ENCODE data around the gene CATSPERZ.

The CATSPERZ gene

DNA sequence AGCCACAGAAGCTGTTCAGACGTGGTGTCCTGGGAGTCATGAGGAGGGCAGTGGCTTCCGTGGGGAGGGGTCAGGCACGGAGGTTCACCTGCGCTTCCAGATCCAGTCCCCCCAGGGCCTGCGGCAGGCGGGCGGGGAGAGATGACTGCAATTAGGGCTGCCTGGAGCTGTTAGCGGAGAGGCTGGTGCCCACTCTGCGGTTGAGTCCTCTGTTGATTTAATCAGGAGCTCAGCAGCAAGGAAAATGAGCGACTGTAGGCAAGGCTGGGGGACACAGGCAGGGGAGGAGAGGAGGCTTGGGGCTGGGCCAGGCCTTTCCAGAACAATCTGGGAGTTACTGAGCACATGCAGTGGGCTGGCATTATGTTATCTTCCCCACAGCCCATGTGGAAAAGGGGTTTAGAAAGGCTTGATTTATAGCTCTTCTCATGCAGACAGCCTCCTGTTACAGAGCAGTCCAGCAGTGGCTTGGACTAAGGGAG lies 35.7 kb upstream of the CATSPERZ start:
- peak; percentile 28 for DNase-seq

DNA sequence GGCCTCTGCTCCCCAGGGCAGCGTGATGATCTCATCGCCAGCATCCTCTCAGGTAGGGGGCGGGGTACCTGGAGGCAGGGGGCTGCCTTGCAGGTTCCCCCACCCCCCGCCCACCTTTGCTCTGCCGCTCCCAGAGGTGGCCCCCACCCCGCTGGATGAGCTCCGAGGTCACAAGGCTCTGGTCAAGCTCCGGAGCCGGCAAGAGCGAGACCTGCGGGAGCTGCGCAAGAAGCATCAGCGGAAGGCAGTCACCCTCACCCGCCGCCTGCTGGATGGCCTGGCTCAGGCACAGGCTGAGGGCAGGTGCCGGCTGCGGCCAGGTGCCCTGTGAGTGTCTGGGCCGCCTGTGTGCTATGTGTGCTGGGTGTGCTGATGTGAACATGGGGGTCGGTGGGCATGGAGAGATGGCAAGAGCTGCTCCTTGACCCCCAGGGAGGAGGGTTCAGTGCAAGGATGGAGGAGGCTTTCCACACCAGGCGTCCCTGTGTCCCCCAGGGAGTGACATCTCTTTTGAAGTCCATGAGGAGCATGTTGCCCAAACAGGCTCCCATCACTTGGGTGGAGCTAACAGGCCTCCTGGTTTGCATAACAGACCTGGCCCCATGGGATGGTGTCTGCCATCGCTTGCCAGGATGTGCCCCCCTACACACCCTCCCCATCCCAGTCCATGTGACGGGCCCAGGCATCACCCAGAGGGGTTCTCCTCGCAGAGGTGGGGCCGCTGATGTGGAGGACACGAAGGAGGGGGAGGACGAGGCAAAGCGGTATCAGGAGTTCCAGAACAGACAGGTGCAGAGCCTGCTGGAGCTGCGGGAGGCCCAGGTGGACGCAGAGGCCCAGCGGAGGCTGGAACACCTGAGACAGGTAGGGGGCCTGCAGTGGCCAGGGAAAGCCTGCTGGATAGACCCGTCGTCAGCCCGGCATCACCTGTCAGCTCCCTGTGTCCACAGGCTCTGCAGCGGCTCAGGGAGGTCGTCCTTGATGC lies 34.7 kb upstream of the CATSPERZ start:
- DNase-seq: no peak

DNA sequence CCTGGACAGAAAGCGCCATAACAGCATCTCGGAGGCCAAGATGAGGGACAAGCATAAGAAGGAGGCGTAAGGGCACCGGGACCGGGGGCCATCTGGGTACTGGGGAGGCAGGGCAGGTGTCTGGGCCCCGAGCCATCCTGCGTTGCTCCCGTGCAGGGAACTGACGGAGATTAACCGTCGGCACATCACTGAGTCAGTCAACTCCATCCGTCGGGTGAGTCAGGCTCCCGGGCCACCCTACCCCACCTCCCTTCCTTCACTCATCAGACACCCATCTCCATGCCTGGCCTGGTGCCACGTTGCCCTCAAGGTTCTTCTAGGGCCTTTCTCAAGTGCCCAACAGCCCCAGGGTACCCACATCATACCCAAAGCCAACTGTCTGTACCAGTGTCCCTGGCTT lies 33.8 kb upstream of the CATSPERZ start:
- DNase-seq: no peak

DNA sequence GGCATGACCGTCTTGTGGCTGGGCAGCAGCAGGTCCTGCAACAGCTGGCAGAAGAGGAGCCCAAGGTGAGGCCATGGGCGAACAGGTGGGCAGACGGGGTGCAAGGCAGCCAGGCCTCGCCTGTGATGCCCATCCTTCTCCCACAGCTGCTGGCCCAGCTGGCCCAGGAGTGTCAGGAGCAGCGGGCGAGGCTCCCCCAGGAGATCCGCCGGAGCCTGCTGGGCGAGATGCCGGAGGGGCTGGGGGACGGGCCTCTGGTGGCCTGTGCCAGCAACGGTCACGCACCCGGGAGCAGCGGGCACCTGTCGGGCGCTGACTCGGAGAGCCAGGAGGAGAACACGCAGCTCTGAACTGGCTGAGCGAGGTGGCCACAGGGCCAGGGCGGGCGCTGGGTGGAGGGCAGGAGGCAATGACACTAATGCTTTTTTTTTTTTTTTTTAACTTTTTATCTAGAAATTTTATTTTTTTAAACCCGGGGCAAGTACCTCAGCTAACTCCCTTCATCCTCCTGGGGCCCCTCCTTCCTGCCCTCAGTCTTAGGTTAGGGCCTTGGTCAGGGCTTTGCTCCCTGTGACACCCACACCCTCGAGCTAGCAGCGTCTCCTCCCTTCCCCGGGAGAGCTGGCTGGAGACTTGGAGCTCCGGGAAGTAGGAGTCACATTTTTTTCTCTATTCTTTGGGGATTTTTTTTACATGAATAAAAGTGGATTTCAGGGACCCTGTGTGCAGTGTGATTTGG lies 32.8 kb upstream of the CATSPERZ start:
- DNase-seq: no peak

GRCh38 chr11:64268025-64268892 lies 31.9 kb upstream of the CATSPERZ start:
- DNase-seq: no peak

DNA sequence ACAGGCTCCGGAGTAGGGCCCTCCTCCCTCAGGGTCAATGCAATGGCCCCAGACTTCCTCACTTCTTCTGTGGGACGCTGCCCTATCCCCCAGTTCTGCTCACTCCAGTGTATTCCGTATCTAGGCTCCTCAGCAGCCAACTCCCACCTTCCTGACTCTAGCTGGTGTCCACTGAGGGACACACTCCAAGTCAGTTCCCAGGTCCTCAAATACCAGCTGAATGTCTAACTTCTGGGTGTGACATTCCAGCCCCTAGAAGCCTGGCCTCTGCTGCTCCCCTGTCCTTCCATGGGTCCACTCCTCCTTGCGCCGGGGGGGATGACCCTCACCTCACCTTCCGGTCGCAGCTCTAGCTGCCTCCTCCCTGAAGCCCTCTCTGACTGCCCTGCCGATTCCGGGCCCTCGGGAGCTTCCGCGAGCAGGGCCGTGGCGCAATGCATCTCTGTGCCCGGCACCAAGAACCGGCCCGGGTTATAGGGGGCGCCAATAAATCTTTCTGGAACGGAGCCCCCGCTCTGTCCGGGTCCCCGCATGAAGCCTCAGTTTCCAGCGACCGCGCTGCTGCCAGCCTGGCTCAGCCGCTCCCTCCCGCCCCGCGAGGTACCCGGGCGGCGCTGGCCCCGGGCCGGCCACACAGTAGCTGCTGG lies 31.1 kb upstream of the CATSPERZ start:
- no peak for DNase-seq

DNA sequence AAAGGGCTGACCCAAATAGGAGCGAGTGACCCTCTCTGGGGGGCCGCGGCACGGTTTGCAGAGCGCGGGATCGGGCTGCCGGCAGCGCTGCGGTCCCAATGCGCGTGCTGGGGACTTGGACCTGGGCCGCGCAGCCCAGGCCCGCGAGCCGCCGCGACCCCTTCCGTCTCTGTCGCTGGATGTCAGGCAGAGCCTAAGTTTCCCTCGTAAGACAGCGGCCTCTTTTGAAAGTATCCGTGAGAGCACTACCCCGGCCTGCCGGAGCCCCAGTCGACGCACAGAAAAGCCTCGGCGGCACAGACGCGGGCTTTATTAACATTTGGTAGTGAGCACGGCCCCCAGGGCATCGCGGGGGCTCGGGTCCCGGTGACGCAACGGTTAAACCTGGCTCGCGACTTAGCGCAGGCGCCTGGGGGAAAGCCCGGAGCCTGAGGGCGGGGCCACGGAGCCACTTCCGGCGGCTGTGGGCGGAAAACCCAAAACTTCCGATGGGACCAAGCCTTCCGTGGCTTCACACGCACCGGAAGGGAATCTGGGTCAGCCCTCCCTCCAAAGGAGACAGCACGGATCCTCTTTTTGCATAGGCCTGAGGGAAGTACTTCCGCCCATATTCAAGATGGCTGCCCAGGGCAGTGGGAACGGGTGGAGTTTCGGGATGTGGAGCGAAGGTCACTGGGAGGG lies 30.5 kb upstream of the CATSPERZ start:
- DNase-seq: peak; percentile 98

- no peak for DNase-seq
Measured at GRCh38 chr11:64275031-64275800, 24.9 kb upstream of the CATSPERZ start.

- DNase-seq: no peak
Measured at GRCh38 chr11:64275841-64276240, 24.3 kb upstream of the CATSPERZ start.

DNA sequence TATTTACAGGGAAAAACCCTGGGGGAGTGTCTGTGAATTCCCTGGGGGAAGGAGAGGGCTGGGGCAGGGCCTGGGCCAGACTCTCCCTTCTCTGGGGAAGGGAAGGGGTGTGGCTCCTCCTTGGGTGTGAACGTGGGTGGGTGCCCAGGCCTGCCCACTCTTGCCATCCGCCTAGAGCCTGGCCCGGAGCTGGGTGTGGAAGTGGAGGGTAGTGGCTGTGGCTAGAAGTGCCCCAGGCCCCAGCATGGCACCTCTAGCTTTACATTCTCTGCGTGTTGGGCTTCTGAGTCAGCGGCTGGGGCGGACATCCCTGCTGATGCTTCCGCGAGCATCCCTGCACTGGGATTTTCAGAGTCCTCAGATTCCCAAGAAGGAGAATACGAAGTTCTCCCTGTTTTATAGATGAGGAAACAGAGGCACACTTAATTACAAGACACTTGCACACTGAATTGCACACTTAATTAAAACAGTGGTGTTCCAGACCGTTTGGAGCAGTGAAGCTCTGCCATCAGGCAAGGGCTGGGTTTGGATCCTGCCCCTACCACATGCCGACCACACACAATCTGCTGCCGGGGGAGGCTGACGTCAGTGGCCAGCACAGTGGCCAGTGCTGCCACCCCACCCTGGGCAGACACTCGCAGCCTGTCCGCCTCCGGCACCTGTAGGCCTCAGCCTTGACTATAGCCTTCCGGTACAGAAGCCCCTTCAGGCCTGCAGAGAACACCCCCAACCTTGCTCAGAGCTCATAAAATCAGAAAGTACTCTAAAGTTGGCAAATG lies 23.3 kb upstream of the CATSPERZ start:
- no peak for DNase-seq

DNA sequence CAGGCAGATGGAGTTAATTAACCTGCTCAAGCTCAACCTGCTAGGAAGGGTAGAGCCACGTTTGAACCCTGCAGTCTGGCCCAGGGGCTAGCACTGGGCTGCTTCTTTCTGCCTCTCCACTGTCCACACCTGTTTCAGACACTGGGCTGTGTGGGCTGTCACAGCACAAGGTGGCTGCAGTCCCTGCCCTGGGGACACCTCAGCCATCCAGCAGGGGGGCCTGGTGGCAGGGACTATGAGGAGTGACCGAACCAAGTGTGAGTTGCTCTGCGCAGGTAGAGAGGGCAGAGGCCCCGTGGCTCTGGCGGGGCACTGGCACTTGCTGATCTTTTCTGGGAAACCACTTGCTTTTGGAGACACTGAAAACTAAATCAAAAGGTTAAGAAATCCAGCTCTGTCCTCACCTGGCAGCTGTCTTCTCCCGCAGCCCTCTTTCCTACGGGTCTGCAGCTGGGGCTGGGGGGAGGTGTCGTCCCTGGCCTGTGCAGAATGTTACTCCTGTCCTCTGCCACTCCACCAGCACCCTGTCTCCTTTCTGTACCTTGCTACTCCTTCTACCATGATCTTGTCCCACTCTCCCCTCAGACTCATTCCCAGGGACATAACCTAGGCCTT lies 21.5 kb upstream of the CATSPERZ start:
- DNase-seq: no peak

DNA sequence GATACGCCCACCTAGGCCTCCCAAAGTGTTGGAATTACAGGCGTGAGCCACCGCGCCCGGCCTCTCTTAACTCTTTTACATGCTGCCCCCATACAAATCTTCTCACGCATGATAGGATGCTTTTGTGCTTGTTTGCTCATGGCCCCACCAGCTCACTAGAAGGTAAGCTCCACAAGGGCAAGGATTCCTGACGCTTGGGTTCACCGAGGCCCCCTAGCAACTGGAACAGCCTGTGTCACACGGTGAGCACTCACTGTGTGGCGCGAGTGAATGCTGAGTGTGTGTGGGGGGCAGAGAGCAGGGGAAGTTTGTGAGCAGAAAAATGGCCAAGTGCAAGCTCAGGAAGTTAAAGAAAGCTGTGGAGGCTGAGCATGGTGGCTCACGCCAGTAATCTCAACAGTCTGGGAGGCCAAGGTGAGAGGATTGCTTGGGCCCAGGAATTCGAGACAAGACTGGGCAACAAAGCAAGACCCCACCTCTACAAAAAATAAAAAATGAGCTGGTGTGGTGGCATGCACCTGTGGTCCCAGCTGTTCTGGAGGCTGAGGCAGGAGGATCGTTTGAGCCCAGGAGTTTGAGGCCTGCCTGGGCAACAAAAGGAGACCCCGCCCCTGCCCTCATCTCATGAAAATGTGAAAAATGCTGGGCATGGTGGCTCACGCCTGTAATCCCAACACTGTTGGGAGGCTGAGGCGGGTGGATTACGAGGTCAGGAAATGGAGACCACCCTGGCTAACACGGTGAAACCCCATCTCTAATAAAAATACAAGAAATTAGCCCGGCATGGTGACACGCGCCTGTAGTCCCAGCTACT lies 18.0 kb upstream of the CATSPERZ start:
- DNase-seq: no peak

DNA sequence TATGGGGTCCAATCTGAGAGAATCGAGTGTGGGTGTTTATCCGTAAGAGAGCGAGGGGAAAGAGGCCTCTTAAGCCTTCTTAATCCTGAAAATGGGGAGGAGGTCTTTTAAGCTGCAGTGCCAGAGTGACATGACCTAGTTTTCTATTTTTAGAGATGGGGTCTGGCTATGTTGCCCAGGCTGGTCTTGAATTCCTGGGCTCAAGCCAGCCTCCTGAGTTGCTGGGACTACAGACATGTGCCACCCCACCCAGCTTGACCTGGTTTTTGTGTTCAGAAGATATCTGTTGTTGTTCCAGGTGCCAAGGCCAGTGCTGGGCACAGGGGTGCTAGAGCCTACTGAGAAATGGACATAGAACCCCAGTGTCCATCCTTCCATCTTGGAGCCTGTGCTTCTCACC lies 17.1 kb upstream of the CATSPERZ start:
- no peak for DNase-seq

DNA sequence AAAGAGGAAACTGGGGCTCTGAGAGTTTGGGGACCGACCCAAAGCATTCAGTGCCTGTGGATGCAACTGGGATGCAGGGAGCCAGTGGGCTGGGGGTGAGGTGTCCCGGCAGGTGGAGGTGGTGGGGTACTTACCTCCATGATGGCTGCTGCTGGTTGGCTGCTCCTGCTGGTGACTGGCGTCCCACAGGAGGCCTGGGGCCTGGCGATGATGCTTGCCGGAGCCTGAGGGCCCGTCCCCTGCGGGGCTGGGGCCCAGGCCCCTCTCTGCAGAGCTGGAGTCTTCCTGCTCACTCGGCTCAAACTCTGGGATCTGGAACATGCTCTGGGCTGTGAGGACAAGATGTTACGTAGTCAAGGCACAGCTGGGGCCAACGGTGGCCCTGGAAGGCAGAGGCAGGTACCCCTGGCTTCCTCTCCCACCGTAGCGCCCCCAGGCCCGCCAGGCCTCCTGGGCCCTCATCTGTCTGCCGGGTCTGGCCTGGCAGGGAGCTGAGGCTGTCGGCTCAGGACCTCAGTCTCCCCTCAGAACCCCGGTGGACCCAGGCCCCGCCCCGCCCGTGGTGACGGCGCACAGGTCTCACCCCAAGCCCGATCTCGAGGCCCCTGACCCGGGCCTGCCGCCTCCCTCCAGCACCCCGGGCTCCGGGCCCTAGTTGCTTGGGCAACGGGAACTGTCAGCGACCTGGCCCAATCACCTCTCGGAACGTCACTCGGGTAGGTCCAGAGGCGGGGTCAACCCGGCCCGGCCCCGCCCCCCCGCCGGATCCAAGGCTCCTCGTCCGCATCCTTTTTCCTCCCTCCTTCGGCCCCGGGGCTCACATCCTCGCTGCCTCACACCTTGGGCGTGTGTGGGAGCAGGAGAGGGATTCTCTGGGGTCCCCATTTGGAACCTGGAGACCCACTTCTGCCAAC lies 15.9 kb upstream of the CATSPERZ start, which contains the start of gene BAD:
TSS of gene BAD (minus strand) at position 618 of the 914 bp plus-strand sequence. CDS start at position 321, 297 bp downstream.
- peak; percentile 89 for DNase-seq

DNA sequence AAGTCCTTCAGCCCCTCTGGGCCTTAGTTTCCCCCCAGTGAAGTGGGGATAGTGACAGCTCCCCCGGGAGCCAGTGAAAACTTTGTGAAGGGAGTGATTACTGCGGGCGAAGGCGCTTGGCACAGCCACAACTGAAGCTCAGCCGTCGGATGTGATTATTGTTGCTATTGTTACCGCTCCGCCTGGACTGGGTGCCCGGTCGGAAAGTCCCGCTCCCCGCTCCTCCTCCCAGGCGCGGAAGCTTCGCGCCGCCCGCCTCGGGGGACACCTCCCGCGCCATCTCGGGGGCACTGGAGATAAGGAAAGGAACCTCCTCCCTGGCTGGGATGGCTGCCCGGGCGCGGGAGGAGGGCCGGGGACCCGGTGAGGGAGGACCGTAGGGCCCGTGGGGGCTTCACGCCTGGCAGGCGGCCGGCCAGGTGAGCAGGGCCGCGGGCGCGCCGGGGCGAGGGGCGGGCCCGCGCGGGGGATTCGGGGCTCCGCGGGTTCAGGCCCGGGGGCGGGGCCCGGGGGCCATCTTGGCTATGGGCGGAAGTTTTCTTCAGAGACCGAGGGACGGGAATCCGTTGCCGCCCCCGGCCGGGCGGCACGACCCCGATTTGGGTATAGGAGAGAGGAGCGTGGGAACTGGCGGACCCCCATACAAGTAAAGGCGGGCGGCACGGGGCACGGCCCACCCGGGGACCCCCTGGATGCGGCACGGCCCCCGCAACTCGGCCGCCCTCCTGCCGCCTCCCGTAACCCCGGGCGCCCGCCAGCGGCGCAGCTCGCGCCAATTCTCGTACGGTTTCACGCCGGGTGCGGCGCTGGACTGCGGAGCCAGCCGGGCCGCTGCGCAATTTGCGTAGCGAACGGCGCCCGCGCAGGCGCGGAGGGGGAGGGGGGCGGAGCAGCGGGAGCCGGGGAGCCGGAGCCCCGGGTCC lies 14.9 kb upstream of the CATSPERZ start, which contains the start of gene GPR137:
TSS of gene GPR137 (plus strand) at position 887 of the 923 bp plus-strand sequence. CDS start 677 bp downstream, outside the sequence.
- DNase-seq: peak; percentile 73
